ENCODE results near the gene N4BP3. TPM values are rescaled to one million over a fixed set of nuclear protein-coding genes. Genes with fewer than 3 reads are reported as not detected.
"Not testable (repeated sequence)": the region's sequence is repeated elsewhere in the genome, so short reads cannot be mapped to it uniquely, and the experiment has no call there.

Gene N4BP3
- total RNA-seq, 1 donor from 2014 or later = 7.9 TPM

DNA sequence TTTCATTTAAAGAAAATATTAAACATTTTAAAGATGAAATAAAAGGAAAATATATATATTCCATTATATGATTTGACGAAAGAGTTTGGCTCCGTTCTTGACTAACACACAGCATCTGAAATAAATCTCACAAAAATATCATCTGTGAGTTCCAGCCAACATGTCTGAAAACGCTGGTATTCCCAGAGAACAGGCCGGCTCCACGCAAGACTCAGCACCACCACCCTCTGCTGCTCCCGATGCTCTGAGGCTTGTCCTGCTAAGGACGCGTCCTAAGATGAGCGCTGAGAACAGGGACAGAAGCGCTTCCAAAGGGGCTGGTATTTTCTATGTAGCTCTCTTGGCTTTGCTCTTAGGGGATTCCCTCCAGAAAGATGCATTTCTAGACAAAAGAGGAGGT lies 40.6 kb upstream of the N4BP3 start:
- Histone ChIP-seq H3K27me3 (ENCODE audit: low read depth) (peaks cover 20% of the 10 kb centered on the region), H3K4me1 (peaks cover 6% of the 10 kb centered on the region), H3K9me3 (no peaks in the 10 kb centered on the region), H3K4me3 (no peak overlapping the region), H3K36me3 (no peaks in the 10 kb centered on the region), H3K27ac (no peak overlapping the region)
- ATAC-seq (no peak), DNase-seq (no peak)
- intact Hi-C loops (cut with DNase I) = no loop called here
- TF ChIP-seq, protein P1, sequence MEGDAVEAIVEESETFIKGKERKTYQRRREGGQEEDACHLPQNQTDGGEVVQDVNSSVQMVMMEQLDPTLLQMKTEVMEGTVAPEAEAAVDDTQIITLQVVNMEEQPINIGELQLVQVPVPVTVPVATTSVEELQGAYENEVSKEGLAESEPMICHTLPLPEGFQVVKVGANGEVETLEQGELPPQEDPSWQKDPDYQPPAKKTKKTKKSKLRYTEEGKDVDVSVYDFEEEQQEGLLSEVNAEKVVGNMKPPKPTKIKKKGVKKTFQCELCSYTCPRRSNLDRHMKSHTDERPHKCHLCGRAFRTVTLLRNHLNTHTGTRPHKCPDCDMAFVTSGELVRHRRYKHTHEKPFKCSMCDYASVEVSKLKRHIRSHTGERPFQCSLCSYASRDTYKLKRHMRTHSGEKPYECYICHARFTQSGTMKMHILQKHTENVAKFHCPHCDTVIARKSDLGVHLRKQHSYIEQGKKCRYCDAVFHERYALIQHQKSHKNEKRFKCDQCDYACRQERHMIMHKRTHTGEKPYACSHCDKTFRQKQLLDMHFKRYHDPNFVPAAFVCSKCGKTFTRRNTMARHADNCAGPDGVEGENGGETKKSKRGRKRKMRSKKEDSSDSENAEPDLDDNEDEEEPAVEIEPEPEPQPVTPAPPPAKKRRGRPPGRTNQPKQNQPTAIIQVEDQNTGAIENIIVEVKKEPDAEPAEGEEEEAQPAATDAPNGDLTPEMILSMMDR (IDR thresholded peaks at IDR 0.05) = no peak

DNA sequence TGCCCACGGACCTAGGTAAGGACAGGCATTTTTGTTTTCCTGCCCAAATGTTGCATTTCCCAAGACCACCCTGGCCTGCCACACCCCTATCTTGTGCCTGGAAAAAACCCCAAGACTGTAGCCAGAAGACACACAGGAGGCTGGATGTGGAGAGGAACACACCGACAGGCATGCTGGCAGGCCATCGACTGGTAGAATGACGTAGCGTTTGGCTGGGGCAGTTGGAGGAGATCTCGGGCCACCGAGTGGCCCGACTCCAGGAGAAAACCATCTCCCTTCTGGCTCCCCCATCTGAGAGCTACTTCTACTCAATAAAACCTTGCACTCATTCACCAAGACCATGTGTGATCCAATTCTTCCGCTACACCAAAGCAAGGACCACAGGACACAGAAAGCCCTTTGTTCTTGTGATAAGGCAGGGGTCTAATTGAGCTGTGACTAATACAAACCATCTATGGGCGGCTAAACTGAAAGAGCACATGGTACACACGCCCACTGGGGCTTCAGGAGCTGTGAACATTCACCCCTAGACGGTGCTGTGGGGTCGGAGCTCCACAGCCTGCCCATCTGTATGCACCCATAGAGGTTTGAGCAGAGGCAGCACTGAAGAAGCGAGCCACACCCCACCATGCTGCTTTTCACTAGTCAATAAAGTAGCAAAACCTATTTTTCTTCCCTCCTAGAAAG lies 38.9 kb upstream of the N4BP3 start:
- intact Hi-C loops (cut with DNase I) = no loop called here
- Histone ChIP-seq H3K27me3 (ENCODE audit: low read depth) (peaks cover 20% of the 10 kb centered on the region), H3K9me3 (no peaks in the 10 kb centered on the region), H3K4me1 (peaks cover 6% of the 10 kb centered on the region), H3K36me3 (no peaks in the 10 kb centered on the region), H3K27ac (no peak overlapping the region), H3K4me3 (no peak overlapping the region)
- ATAC-seq = no peak
- no peak for DNase-seq
- TF ChIP-seq, protein P1 (IDR thresholded peaks at IDR 0.05) = no peak

DNA sequence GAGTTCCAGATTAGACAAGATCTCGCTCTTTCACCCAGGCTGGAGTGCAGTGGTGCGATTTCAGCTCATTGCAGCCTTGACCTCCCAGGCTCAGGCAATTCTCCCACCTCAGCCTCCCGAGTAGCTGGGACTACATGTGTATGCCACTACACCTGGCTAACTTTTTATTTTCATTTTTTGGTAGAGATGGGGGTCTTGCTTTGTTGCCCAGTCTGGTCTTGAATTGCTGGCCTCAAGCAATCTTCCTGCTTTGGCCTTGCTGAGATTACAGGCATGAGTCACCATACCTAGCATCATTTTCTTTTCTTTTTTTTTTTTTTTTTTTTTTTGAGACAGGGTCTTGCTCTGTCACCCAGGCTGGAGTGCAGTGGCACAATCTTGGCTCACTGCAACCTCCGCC lies 36.4 kb upstream of the N4BP3 start:
- peaks cover 20% of the 10 kb centered on the region for H3K27me3 ChIP-seq (ENCODE audit: low read depth)
- intact Hi-C loops (cut with DNase I) = loop anchor here (5.0 kb wide), 1 partner anchor 85 kb away; no protein-coding TSS in a partner anchor
- not testable (repeated sequence) for H3K9me3 ChIP-seq, H3K27ac ChIP-seq, ATAC-seq, H3K36me3 ChIP-seq, H3K4me1 ChIP-seq, H3K4me3 ChIP-seq, DNase-seq

DNA sequence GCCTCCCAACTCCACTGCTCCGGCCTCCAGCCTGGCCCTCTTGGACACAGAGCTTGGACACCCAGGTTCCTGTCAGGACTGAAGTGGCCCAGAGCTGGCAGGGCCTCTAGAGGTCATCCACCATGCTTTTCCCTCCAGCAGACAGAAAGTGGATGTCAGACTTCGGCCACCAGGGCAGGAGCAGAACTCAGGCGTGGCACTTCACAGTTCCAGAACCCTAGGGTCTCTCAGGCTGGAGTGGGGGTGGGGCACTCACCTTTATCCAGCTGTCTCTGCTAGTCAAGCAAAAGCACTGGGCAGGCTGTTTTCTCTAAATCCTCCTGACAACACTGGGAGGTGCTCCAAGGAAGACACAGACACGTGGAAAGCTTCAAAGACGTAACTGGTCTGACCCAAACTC lies 35.6 kb upstream of the N4BP3 start:
- DNase-seq (no peak), ATAC-seq (no peak)
- H3K9me3 ChIP-seq = no peaks in the 10 kb centered on the region
- H3K36me3 ChIP-seq = no peaks in the 10 kb centered on the region
- peaks cover 20% of the 10 kb centered on the region for H3K27me3 ChIP-seq (ENCODE audit: low read depth)
- peaks cover 6% of the 10 kb centered on the region for H3K4me1 ChIP-seq
- H3K27ac ChIP-seq = no peak overlapping the region
- TF ChIP-seq, protein P1 (IDR thresholded peaks at IDR 0.05) = no peak
- intact Hi-C loops (cut with DNase I) = loop anchor here (5.0 kb wide), 1 partner anchor 85 kb away; no protein-coding TSS in a partner anchor
- H3K4me3 ChIP-seq = no peak overlapping the region

DNA sequence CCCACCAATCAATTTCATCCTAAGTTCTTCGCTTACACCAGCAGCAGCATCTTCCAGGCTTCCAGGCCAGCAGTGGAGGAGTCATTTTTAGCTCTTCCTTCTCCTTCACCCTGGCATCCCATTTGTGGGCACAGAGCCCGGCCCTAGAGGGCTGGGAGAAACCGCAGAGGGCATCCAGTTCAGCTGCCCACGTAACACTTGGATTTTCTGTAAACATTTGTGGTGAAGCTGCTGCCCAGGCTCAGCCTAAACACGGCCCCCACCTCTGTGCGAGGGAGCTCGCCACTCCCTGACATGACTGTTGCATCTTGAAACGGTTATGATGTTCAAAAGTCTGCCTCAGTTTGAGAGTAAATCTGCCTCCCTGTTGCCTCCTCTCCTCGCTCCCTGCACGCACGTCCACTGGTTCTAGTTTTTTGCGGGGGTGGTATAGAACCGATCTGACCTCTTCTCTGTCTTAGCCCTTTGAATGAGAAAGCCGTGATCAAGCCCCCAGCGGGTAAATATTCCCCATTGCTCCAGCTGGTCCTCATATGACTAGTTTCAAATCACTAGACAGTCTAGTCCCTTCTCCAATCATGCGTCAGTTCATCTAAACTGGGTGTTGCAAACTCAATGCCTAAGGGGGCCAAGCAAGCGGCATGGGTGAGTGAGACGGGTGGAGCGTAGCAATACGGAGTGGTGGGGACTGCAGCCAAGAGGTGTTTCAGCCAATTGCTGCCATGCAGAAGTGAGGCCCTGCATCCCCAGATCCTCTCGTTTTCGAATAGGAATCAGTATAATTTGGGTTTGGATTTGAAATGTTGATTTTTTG lies 34.9 kb upstream of the N4BP3 start:
- Histone ChIP-seq H3K36me3 (no peaks in the 10 kb centered on the region), H3K27ac (no peak overlapping the region), H3K9me3 (no peaks in the 10 kb centered on the region), H3K4me1 (peaks cover 6% of the 10 kb centered on the region), H3K4me3 (no peak overlapping the region), H3K27me3 (ENCODE audit: low read depth) (peaks cover 16% of the 10 kb centered on the region)
- ATAC-seq = no peak
- DNase-seq = no peak
- intact Hi-C loops (cut with DNase I) = loop anchor here (5.0 kb wide), 1 partner anchor 84 kb away; no protein-coding TSS in a partner anchor
- TF ChIP-seq, protein P1 (IDR thresholded peaks at IDR 0.05) = no peak

DNA sequence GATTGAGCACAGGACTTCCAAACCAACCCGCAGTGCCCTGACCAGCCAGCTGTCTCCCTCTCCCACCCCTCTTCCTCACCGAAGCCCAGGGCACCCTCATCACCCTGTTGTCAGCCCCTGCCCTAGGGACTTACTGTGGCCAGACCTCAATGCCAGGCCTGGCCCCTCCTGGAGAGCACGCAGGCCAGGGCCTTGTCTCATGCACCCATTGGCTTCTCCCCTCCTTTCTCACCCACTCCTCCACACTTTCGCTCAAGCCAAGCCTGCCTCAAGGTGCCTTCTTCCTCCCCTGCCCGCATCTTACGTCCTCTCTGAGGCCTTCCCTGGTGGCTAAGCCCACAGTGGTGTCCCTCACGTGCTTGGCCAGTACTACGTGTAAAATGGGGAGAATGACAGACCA lies 33.3 kb upstream of the N4BP3 start:
- peaks cover 12% of the 10 kb centered on the region for H3K27me3 ChIP-seq (ENCODE audit: low read depth)
- H3K9me3 ChIP-seq = no peaks in the 10 kb centered on the region
- TF ChIP-seq, protein P1 (IDR thresholded peaks at IDR 0.05) = no peak
- ATAC-seq (no peak), DNase-seq (no peak)
- H3K27ac ChIP-seq = no peak overlapping the region
- peaks cover 6% of the 10 kb centered on the region for H3K4me1 ChIP-seq
- H3K36me3 ChIP-seq = no peaks in the 10 kb centered on the region
- H3K4me3 ChIP-seq = no peak overlapping the region
- intact Hi-C loops (cut with DNase I) = no loop called here
